HL-60/S4 treated with phorbol 12-myristate 13-acetate at 8.2 ng/mL for 4 days and 3 days (cell line): Measurements from ENCODE around the gene IARS2.
"Not testable (repeated sequence)": the region's sequence is repeated elsewhere in the genome, so short reads cannot be mapped to it uniquely, and the experiment has no call there.

Experiments used
- in situ Hi-C: fragments of 300-500 bp; cut with MboI; formaldehyde crosslinking; loops from 2 replicates; pipeline ENCODE4 v1.15.0; 2022; ENCODE audit warnings: low sequenced_read_pairs

Gene IARS2

DNA sequence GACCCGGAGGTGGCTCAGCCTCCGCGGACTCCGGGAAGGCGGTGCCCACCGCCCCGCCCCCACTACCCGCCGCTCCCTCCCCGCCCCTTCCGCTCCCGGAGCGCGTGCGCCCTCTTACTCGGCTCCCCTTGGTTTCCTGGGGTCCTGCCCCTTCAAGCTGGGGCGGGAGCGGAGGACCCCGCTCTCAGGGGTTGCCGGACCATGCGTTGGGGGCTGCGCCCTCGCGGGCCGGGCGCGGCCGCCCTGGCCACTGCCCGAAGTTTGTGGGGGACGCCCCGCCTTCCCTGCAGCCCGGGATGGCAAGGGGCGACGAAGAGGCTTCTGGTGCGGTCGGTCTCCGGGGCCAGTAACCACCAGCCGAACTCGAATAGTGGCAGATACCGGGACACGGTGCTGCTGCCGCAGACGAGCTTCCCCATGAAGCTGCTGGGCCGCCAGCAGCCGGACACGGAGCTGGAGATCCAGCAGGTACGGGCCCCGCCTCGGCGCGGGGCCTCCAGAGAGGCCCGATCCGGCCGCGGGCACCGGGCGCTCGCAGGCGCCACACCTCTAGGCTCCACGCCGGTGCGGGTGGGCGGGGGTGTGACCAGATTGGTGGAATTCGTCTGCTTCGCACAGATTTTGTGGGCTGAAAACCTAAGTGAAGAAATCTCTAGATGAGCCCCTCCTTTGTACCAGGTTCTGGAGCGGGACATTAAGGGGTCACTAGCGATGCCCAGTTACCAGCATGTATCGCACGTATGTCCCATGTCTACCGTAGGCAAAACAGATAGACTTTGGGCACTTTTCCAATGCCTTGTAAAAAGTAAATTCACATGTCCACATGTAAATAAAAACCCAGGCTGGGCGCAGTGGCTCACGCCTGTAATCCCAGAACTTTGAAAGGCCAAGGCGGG lies at the start of gene IARS2:
TSS of gene IARS2 (plus strand) at position 117 of the 896 bp plus-strand sequence. CDS start at position 202, 85 bp downstream.
- in situ Hi-C loops, result no loop called here

- in situ Hi-C loops, result no loop called here
Measured at GRCh38 chr1:220044678-220045355, 49.1 kb upstream of the IARS2 start.

- in situ Hi-C loops, result no loop called here
Measured at GRCh38 chr1:220045356-220046051, 48.4 kb upstream of the IARS2 start.

GRCh38 chr1:220046052-220046930 lies 47.6 kb upstream of the IARS2 start, which contains the start of gene EPRS1:
Gene EPRS1 (minus strand): TSS chr1:220046505. CDS start chr1:220046388, 117 bp downstream.
- in situ Hi-C loops, result no loop called here

GRCh38 chr1:220056374-220056773 lies 37.6 kb upstream of the IARS2 start:
- in situ Hi-C loops, result no loop called here

DNA sequence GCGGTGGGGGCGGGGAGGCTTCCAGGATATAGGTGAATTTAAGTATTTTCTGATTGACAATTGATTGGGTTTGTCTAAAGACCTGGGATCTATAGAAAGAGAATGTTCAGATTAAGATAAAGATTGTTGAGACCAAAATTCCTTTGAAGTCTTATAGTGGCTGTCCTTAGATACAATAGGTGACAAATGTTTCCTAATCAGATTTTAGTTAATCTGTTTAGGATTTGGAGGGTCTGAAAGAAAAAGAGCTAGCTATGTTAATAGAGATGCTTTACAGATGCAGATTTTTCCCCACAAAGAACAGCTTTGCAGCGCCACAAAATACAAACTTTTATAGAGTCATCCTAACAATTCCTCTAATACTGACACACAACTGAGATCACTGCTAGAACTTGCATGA lies 33.1 kb upstream of the IARS2 start:
- in situ Hi-C loops, result no loop called here

DNA sequence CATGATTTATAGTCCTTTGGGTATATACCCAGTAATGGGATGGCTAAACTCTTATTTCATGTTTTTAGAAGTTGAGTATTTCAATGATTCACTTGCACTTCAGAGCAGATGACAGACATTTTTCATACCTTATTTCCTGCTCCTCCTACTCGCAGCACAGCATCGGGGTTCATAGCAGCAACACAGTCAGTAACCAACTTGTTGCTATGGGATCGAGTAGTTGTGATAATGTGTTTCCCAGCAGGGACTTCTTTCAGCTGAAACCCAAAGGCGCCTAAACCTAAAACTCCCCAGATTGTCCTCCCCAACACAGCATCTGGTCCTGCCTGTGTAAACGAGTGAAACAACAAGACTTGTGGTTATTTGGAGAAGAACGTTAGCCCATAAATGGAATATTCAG lies 31.3 kb upstream of the IARS2 start:
- in situ Hi-C loops, result no loop called here

GRCh38 chr1:220067269-220068204 lies 26.4 kb upstream of the IARS2 start:
- in situ Hi-C loops, result no loop called here

GRCh38 chr1:220076861-220077762 lies 16.8 kb upstream of the IARS2 start:
- in situ Hi-C loops, result no loop called here

- in situ Hi-C loops, result no loop called here
Measured at GRCh38 chr1:220077887-220078286, 16.0 kb upstream of the IARS2 start.

DNA sequence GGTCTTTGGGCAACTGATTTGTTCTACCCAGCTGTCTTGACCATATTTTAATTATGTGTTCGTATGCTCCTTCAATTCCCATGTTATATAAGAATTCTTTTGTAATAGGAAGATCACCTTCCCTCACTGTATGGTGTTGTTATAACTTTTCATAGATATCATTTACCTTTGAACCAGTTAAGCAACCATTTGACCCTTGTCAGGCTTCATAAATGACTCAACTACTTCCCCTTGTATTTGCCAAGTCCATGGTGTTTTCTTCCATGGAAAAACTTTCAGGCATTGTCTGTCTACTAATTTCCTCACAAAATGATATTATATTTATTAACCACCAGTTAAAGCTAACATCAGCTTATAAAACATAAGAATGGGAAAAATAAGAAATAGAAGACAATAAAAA lies 9.5 kb upstream of the IARS2 start:
- in situ Hi-C loops, result no loop called here

DNA sequence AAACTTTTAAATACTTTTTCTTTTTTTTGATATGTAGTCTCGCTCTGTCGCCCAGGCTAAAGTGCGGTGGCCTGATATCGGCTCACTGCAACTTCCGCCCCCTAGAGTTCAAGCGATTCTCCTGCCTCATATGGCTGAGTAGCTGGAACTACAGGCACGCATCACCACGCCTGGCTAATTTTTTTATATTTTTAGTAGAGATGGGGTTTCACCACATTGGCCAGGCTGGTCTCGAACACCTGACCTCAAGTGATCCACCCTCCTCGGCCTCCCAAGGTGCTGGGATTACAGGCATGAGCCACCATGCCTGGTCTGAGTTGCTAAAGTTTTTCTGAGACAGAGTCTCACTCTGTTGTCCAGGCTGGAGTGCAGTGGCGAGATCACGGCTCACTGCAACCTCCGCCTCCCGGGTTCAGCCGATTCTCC lies 7.7 kb upstream of the IARS2 start:
- in situ Hi-C loops, result not testable (repeated sequence)

- in situ Hi-C loops, result no loop called here
Measured at GRCh38 chr1:220089650-220090556, 4.0 kb upstream of the IARS2 start, which contains the start of gene BPNT1. Gene BPNT1 (minus strand): TSS chr1:220089788. CDS start chr1:220079846, 9,942 bp downstream.

- in situ Hi-C loops, result no loop called here
Measured at GRCh38 chr1:220092694-220093093, 1.2 kb upstream of the IARS2 start.

DNA sequence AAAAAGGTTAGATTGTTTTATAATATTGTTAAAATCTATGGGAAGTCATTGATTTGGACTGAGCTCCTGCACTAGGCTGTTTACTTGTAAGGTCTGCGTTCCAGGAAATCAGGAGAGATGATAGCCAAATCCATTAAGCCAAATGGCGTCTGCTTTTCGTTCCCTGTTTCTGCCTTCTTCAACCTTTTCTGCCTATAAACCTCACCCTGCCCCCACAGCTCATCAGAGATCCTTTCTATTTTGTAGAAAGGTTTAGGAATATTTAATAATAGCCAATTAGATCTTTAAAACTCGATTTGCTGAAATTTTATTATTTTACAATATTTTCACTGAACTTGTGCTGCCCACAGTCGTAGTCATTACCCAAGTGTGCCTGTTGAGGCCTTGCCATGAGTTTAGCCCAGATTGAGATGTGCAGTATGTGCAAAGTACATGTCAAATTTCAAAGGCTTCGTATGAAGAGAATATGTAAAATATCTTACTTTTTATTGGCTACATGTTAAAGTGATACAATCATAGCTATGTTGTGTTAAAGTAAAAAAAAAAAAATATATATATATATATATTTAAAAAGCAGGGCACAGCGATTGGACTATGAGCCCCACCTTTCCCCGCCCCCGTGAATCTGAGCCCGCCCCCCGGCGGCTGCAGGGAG lies 444 bp upstream of the IARS2 start:
- in situ Hi-C loops, result no loop called here

DNA sequence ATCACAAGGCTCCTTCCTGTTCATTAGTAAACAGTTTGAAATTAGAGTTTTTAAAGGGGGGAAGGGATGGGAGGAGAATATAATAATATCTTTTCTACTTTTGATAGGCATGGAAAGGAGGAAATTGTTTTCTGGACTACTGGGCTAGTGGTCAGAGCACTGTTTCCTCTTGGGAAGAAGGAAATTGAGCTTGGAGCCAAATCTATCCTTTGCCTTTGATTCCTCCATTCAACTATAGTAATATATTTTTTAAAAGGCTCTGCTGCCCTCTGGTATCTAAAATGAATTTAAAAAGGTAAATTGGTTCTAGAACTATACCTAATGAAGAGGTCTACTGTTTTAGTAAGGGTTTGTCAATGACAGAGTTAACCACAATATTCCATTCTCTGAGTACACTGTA lies 5.9 kb downstream of the IARS2 start:
- in situ Hi-C loops, result no loop called here

DNA sequence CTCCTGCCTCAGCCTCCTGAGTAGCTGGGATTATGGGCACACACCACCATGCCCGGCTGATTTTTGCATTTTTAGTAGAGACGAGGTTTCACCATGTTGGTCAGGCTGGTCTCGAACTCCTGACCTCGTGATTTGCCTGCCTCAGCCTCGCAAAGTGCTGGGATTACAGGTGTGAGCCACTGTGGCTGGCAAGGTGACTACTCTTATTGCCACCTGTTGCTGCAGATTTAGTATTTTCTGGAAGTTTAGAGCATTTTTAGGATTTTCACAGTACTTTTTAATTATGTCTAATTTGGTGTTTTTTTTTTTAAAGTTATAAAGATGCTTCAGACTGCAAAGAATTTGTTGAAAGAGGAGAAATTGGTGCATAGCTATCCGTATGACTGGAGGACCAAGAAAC lies 16.5 kb downstream of the IARS2 start:
- in situ Hi-C loops, result not testable (repeated sequence)
